Upper lobe of left lung (tissue), 6 donors: Measurements from ENCODE around the gene PECR. TPM values are rescaled to one million over a fixed set of nuclear protein-coding genes. Genes with fewer than 3 reads are reported as not detected.
"Not testable (repeated sequence)": the region's sequence is repeated elsewhere in the genome, so short reads cannot be mapped to it uniquely, and the experiment has no call there.

Source experiments
- ATAC-seq, 2 donors: fragments of 200-7000 bp; cut with Tn5 transposase; one replicate each; pipeline ENCODE4 v1.9.1; 2022; ENCODE audit warnings: mild to moderate bottlenecking in 2 of 2, moderate library complexity in 2 of 2; ENCODE audit not compliant: low FRiP score in 2 of 2
- DNase-seq, 2 donors: peaks; one replicate each; pipeline ENCODE4 v3.0.0-alpha.2; 2019 to 2020
- H3K27ac ChIP-seq, 4 donors: fragments of 200-600 bp; sonication (generic); one replicate each; pipeline ENCODE4 v1.5.1; 2016 to 2019
- H3K27me3 ChIP-seq, 4 donors: fragments of 200-600 bp; sonication (generic); one replicate each; pipeline ENCODE4 v1.5.1; 2017 to 2019
- H3K36me3 ChIP-seq, 4 donors: fragments of 200-600 bp; sonication (generic); one replicate each; pipeline ENCODE4 v1.5.1; 2016 to 2019
- H3K4me1 ChIP-seq, 4 donors: fragments of 200-600 bp; sonication (generic); one replicate each; pipeline ENCODE4 v1.5.1; 2018 to 2019
- H3K4me3 ChIP-seq, 4 donors: fragments of 200-600 bp; sonication (generic); one replicate each; pipeline ENCODE4 v1.5.1; 2017 to 2019; ENCODE audit warnings: mild to moderate bottlenecking in 2 of 4, moderate library complexity in 1 of 4
- H3K9me3 ChIP-seq, 4 donors: fragments of 200-600 bp; sonication (generic); one replicate each; pipeline ENCODE4 v1.5.1; 2018 to 2019
- EP300 ChIP-seq, 4 donors: sonication (generic); formaldehyde crosslinking; IDR thresholded peaks; one replicate each; pipeline ENCODE4 v1.5.1; 2017; ENCODE audit warnings: antibody characterized with exemption in 4 of 4, control low read depth in 2 of 4
- POLR2A ChIP-seq, 4 donors: fragments of 450-650 bp; IDR thresholded peaks; one replicate each; pipeline ENCODE4 v1.5.1; 2016 to 2017; ENCODE audit warnings: antibody characterized with exemption in 4 of 4, mild to moderate bottlenecking in 2 of 4
- POLR2AphosphoS5 ChIP-seq, 2 donors: sonication (generic); formaldehyde crosslinking; IDR thresholded peaks; one replicate each; pipeline ENCODE4 v1.5.1; 2017; ENCODE audit warnings: antibody characterized with exemption in 2 of 2
- WGBS, 2 donors: methylation state at CpG; one replicate each; pipeline ENCODE4 v1.1.5; 2017 to 2018; 5-methylcytosine and 5-hydroxymethylcytosine counted together
- total RNA-seq, 6 donors: library from RNA; depleted of rRNA in 4 of 6; stranded (reverse); fragments of >200 nt in 4 of 6; gene quantifications; one replicate each; pipeline versions ENCODE4 v1.1.0 to v1.2.1, GENCODE V29; 2016 to 2021
- TF ChIP-seq, protein P1 (sequence below), 6 experiments: fragments of 450-650 bp in 4 of 6; fragments of 200-600 bp in 2 of 6; sonication (generic) in 2 of 6; IDR thresholded peaks; one replicate each; pipeline ENCODE4 v1.5.1; 2016 to 2019; ENCODE audit warnings: antibody characterized with exemption in 6 of 6
- donor health status: DM: no; HTN: no; CAD: no; lungs with moderate emphysema.
- donor health status: DM: no; HTN: yes; CAD: no; lungs with severe emphysema.

Gene PECR
- total RNA-seq, 6 donors from 2014 or later = 11.9 to 39.8 (median 20.3) TPM

DNA sequence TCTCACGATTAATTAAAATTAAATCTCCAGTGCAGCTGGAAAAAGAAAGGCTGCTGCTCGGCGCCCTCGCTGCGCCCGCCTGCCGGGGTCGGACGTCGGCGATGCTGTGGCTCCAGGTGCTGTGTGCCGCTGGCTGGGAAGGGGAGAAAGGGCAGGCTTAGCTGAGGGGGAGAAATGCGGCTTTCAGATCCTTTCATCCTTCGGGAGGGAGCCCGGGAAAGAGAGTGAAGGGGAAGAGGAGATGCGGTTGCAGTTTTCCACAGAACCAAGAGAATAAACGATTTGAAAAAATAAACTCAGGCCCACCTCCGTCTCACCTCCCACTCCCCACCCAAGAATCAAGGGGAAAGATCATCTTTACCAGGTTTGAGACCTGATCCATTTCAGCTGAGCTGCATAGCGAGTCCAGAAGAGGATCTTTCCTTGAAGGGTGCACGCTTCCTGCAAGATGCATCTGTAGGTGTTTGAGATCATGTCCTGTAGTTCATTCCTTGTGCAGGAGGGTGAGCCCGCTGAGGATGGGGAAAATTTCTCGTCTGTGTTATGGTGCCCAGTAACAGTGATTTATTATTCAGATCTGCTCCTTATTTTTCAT, 605 bp upstream of the PECR start:
- TF ChIP-seq POLR2AphosphoS5 (IDR thresholded peaks at IDR 0.05) = no peak
- TF ChIP-seq, protein P1, sequence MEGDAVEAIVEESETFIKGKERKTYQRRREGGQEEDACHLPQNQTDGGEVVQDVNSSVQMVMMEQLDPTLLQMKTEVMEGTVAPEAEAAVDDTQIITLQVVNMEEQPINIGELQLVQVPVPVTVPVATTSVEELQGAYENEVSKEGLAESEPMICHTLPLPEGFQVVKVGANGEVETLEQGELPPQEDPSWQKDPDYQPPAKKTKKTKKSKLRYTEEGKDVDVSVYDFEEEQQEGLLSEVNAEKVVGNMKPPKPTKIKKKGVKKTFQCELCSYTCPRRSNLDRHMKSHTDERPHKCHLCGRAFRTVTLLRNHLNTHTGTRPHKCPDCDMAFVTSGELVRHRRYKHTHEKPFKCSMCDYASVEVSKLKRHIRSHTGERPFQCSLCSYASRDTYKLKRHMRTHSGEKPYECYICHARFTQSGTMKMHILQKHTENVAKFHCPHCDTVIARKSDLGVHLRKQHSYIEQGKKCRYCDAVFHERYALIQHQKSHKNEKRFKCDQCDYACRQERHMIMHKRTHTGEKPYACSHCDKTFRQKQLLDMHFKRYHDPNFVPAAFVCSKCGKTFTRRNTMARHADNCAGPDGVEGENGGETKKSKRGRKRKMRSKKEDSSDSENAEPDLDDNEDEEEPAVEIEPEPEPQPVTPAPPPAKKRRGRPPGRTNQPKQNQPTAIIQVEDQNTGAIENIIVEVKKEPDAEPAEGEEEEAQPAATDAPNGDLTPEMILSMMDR (IDR thresholded peaks at IDR 0.05) = no peak
- TF ChIP-seq EP300 (IDR thresholded peaks at IDR 0.05) = no peak
- TF ChIP-seq POLR2A (IDR thresholded peaks at IDR 0.05) = no peak
- Histone ChIP-seq H3K36me3 (no peaks in the 10 kb centered on the region), H3K9me3 (no peaks in the 10 kb centered on the region), H3K4me3 (peak overlapping the region; percentile 58 to 82 (median 68)), H3K27me3 (no peaks in the 10 kb centered on the region), H3K4me1 (peaks cover 10 to 24% (median 22%) of the 10 kb centered on the region in 4 donors), H3K27ac (peak overlapping the region; percentile 42 to 78 (median 70))
- ATAC-seq (peak in 1 of 2 donors; percentile 53), DNase-seq (peak in 1 of 2 donors; percentile 86)
- 15 to 18% methylated on average over 21 to 22 of the region's 22 CpGs for WGBS, 2 donors

DNA sequence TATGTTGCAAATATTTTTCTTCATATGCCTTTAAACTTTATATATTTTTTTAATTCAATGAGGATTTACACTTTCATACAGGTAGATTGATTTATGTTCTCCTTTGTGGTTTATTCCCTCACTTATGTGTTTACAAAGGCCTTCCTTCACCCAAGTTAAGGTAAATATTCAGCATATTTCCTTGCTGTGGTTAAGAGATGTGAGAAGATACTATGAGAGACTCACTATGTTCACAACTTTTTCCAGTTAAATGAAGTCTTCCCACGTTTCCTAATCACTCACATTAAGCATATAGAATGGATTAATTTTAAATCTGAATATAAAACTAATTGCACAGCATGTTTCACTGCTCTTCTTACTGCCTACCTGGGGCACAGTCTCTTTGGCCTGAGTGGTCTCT, 597 bp downstream of the PECR start:
- Histone ChIP-seq H3K9me3 (no peaks in the 10 kb centered on the region), H3K27ac (peak overlapping the region in 3 of 4 donors; percentile 56 to 78 (median 76)), H3K4me1 (peaks cover 10 to 30% (median 22%) of the 10 kb centered on the region in 4 donors), H3K4me3 (peak overlapping the region in 3 of 4 donors; percentile 58 to 82 (median 73)), H3K27me3 (no peaks in the 10 kb centered on the region), H3K36me3 (no peaks in the 10 kb centered on the region)
- TF ChIP-seq POLR2A (IDR thresholded peaks at IDR 0.05) (no peak), POLR2AphosphoS5 (IDR thresholded peaks at IDR 0.05) (no peak), EP300 (IDR thresholded peaks at IDR 0.05) (no peak)
- TF ChIP-seq, protein P1 (IDR thresholded peaks at IDR 0.05) = no peak
- ATAC-seq = no peak
- no peak for DNase-seq
- 9 to 21% methylated on average over 1 of the region's 1 CpG for WGBS, 2 donors

DNA sequence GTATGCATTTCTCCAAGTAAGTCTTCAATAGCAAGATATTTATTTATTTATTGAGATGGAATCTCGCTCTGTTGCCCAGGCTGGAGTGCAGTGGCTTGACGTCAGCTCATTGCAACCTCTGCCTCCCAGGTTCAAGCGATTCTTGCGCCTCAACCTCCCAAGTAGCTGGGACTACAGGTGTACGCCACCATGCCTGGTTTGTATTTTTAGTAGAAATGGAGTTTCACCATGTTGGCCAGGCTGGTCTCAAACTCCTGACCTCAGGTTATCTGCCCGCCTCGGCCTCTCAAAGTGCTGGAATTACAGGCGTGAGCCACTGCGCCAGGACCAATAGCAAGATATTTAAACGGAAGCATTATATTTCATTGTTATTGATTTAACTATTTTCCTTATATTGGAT, 1.6 kb downstream of the PECR start:
- H3K9me3 ChIP-seq, H3K36me3 ChIP-seq, H3K4me3 ChIP-seq, DNase-seq, ATAC-seq, H3K27me3 ChIP-seq, H3K27ac ChIP-seq: not testable (repeated sequence)
- H3K4me1 ChIP-seq = peaks cover 10 to 32% (median 22%) of the 10 kb centered on the region in 4 donors
- 96 to 98% methylated on average over 10 of the region's 10 CpGs for WGBS, 2 donors

DNA sequence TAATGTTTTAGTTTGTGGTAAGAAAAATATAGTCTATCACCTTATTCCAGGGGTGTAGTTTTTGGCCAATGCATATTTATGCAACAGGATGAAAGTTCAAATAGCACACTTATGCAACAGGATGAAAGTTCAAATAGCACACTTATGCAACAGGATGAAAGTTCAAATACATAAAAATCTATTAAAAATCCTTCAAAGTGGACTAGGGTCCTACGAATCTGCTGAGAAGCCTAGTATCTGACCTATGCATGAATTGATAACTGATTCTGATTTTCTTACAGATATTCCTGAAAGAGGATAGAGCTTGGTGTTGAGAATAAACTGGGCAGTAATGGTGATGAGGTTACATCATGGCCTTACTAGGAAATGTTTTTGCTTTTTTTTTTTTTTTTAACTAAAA, 2.8 kb downstream of the PECR start:
- H3K36me3 ChIP-seq = no peaks in the 10 kb centered on the region
- H3K9me3 ChIP-seq = no peaks in the 10 kb centered on the region
- DNase-seq (no peak), ATAC-seq (no peak)
- peaks cover 10 to 32% (median 22%) of the 10 kb centered on the region in 4 donors for H3K4me1 ChIP-seq
- TF ChIP-seq POLR2AphosphoS5 (IDR thresholded peaks at IDR 0.05) (no peak), EP300 (IDR thresholded peaks at IDR 0.05) (no peak), POLR2A (IDR thresholded peaks at IDR 0.05) (no peak)
- TF ChIP-seq, protein P1 (IDR thresholded peaks at IDR 0.05) = no peak
- H3K27me3 ChIP-seq = no peaks in the 10 kb centered on the region
- H3K4me3 ChIP-seq = no peak overlapping the region
- no peak overlapping the region for H3K27ac ChIP-seq
- WGBS, 2 donors = 23 to 42% methylated on average over 1 of the region's 1 CpG

DNA sequence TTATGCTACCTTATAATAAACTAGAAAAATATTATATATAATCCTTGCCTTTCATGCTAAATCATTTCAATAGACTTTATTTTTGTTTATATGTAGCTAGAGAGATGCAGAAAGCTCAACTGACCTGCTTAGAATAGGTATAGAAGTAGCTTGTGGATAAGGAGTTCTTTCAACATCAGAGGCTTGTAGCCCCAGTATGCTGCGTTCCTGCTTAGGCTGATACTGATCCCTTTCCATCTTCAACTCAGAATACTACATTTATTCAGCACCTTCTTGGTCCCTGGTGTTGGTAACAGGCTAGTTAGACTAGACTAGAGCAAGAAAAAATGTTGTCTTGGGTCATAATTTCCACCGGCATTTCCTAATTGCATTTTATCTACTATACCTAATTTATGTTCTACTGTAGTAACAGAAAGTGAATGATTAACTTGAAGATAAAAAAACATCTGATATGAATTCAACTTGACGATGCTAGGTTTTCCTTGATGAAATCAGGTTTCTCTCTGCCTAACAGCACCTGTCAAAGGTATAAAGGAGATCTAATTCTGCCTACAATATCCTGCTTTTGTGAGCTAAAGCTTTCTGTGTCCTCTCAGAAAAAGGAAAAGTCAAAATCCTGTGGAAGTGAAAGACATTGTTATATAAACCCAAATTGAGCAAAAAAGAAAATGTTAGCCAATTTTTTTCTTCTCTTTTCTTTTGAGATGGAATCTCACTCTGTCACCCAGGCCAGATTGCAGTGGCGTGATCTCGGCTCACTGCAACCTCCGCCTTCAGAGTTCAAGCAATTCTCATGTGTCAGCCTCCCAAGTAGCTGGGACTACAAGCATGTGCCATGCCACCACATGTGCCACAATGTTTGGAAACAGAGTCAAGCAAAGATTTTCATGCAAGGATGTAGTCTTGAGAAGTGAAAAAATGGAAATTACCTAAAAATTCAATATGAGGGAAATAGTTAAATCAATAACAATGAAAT, 5.8 kb downstream of the PECR start:
- DNase-seq = no peak
- 80 to 86% methylated on average over 6 of the region's 6 CpGs for WGBS, 2 donors
- ATAC-seq = no peak

More for the DNA sequence above, 5.8 kb downstream of the PECR start:
- Histone ChIP-seq H3K4me3 (no peak overlapping the region), H3K27me3 (no peaks in the 10 kb centered on the region), H3K36me3 (no peaks in the 10 kb centered on the region), H3K9me3 (no peaks in the 10 kb centered on the region), H3K27ac (no peak overlapping the region), H3K4me1 (peaks cover 4 to 28% (median 14%) of the 10 kb centered on the region in 4 donors)
- TF ChIP-seq POLR2AphosphoS5 (IDR thresholded peaks at IDR 0.05) (no peak), EP300 (IDR thresholded peaks at IDR 0.05) (no peak), POLR2A (IDR thresholded peaks at IDR 0.05) (no peak)
- TF ChIP-seq, protein P1 (IDR thresholded peaks at IDR 0.05) = no peak
